Measurements from ENCODE around the gene NT5DC3.

DNA sequence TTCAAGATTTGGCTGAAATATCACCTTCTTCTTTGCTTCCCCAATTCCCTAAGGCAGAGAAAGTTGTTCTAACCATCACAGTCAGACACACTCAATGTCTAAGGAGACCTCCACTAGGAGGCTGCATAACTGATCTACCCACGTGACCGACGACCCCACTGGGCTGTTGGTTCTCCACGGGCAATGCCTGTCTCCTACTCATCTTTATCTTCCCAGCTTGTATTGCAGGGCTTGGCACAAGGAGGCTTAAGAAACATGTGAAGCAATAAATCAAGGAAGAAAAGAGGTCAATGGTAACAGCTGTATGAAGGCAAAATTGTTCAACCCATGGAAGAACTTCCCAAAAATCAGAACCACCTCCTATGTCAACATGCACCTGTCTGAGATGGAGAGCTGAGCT, 27.1 kb downstream of the NT5DC3 start:
- TF ChIP-seq EZH2 (optimal IDR thresholded peaks at IDR 0.05; ENCODE audit: low read depth, low read length) (no peak), EZH2phosphoT487 (IDR thresholded peaks at IDR 0.05; ENCODE audit: low read length) (no peak)

All from MM.1S (cell line).